Measurements from ENCODE around the gene KRT13.

The KRT13 gene

GRCh38 chr17:41519501-41520224 lies 14.3 kb upstream of the KRT13 start:
- DNase-seq (ENCODE audit: low spot score), result no peak

- no peak for DNase-seq (ENCODE audit: low spot score)
These were observed 13.5 kb upstream of the KRT13 start, which contains the start of gene KRT15 for GRCh38 chr17:41518789-41519449. TSS of gene KRT15 (minus strand) at chr17:41518890. CDS start at chr17:41518827, 63 bp downstream.

DNA sequence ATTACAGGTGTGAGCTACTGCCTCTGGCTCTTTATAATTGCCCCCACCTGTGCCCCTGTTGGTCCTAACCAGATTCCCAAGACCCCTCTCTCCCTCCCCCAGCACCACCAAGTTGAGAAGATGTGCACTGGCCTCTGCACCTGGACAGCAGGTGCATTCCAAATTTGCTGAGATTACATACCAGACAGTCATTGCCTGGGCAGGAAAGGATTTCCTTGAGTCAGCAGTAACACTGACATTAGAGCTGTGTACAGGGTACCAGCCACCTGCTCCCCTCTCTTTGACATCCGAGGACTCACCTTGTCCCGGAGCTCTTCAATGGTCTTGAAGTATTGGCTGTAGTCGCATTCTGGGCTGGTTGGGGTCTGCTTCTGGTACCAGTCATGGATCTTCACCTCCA lies 12.6 kb upstream of the KRT13 start:
- DNase-seq (ENCODE audit: low spot score), result no peak

DNA sequence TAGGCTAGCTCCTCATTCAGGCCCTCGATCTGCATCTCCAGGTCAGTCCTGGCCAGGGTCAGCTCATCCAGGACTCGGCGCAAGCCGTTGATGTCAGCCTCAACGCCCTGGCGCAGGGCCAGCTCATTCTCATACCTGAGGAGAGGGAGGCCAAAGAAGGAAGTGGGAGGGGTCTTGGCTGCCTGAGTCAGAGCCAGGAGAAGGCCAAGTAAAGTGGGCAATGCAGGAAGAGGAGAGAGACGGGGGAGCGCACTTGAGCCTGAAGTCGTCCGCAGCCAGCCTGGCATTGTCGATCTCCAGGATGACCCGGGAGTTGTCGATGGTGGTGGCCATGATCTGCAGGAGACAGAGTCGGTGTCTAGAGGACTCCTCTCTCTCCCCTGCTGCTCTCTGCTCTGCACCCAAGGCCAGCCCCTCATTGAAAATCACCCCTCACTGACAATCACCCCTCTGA lies 11.4 kb upstream of the KRT13 start:
- no peak for DNase-seq (ENCODE audit: low spot score)

- DNase-seq (ENCODE audit: low spot score), result no peak
These were observed 10.9 kb upstream of the KRT13 start for GRCh38 chr17:41516147-41516829.

GRCh38 chr17:41513168-41513547 lies 7.7 kb upstream of the KRT13 start:
- DNase-seq (ENCODE audit: low spot score), result no peak

- DNase-seq (ENCODE audit: low spot score), result no peak
These were observed 7.2 kb upstream of the KRT13 start for GRCh38 chr17:41512546-41513167.

DNA sequence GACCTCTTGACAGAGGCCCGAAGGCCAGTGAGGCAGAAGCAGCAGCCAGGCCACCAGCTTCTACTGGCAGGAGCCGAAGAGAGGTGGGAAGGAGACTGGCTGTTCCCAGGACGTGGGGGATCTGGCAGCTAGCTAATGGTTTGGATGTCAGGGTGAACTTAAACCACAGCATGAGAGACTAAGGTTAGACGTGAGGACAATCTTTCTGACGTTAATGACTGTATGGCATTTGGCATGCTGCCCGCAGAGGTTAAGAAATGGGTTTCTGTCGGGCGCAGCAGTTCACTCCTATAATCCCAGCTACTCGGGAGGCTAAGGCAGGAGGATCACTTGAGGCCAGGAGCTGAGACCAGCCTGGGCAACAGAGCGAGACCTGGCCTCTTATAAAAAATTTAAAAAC lies 6.3 kb upstream of the KRT13 start:
- no peak for DNase-seq (ENCODE audit: low spot score)

GRCh38 chr17:41511116-41511515 lies 5.7 kb upstream of the KRT13 start:
- DNase-seq (ENCODE audit: low spot score), result no peak

GRCh38 chr17:41510251-41511065 lies 5.0 kb upstream of the KRT13 start:
- no peak for DNase-seq (ENCODE audit: low spot score)

- no peak for DNase-seq (ENCODE audit: low spot score)
These were observed 2.0 kb upstream of the KRT13 start for GRCh38 chr17:41507315-41507880.

DNA sequence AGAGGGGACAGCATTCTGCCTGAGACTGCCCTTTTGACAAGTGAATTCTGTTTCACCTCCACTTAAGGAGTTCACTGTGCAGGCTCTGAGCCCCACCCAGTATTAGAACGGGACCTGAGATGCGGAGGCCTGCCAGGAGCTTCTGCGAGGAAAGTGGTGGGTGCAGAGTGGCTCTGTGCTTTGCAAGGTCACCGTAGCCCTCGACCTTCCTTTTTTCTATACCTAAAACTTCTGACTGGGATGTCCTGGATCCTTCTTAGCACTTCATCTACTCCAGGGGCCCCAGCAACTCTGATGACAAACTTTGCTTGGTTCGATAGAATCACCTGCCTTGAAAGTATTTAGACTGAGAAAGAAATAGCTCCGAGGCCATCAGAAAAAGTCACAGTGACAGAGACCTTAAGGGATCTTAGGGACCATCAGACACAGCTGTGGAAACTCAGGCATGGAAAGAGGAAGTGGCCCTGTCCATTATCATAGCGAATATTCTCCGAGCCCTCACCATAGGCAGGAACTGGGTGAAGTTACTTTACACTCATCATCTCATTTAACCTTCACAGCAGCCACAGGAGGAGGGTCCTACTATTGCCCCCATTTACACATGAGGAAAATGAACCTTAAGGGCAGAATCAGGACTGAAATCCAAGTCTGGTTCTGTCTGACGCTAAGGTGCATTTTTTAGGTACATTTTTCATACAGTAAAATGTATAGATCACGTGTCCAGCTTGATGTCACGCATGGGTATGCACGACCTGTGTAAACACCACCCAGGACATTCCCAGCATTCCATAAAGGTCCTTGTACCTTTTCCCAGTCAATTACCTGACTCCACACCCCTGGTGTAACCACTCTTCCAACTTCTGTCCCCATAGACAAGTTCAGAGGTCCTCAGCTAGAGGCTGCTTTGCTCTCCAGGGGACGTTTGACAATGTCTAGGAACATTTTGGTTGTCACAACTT lies 676 bp upstream of the KRT13 start:
- no peak for DNase-seq (ENCODE audit: low spot score)

GRCh38 chr17:41504246-41504977 lies 1.0 kb downstream of the KRT13 start:
- no peak for DNase-seq (ENCODE audit: low spot score)

- DNase-seq (ENCODE audit: low spot score), result no peak
These were observed 2.2 kb downstream of the KRT13 start for GRCh38 chr17:41503202-41503601.

- DNase-seq (ENCODE audit: low spot score), result no peak
These were observed 5.1 kb downstream of the KRT13 start for GRCh38 chr17:41500131-41500911.

- no peak for DNase-seq (ENCODE audit: low spot score)
These were observed 5.7 kb downstream of the KRT13 start for GRCh38 chr17:41499714-41500113.

DNA sequence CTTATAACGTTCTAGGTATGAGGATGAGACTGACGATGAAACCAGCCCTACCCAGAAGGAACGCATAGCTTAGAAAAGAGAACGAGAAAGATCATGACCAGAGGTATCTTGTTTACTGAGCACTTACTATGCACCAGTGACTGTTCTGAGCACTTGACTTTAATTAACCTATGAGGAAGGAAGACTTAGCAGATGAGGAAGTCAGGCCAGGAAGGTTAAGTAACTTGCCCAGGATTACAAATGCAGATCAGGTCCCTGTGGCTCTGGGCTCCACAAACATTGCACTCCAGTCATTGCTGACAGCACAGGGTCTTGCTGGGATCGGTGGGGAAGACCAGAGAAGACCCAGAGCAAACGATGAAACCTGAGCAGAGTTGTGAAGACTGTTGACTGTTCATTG lies 7.1 kb downstream of the KRT13 start:
- DNase-seq (ENCODE audit: low spot score), result no peak

GRCh38 chr17:41496803-41497484 lies 8.5 kb downstream of the KRT13 start:
- peak; percentile 82 for DNase-seq (ENCODE audit: low spot score)

Data from ecto neural progenitor cell (in vitro differentiated cells).